GM12872 (cell line): Measurements from ENCODE around the gene TBC1D25.

ENCODE experiments used
- CTCF ChIP-seq: IDR thresholded peaks from 3 replicates; pipeline ENCODE4 v1.5.1; 2011; ENCODE audit warnings: low read depth, mild to moderate bottlenecking, low read length, moderate library complexity; ENCODE audit not compliant: insufficient read depth

Gene TBC1D25

GRCh38 chrX:48580662-48581061, 41.1 kb downstream of the TBC1D25 start:
- TF ChIP-seq CTCF, result no peak

DNA sequence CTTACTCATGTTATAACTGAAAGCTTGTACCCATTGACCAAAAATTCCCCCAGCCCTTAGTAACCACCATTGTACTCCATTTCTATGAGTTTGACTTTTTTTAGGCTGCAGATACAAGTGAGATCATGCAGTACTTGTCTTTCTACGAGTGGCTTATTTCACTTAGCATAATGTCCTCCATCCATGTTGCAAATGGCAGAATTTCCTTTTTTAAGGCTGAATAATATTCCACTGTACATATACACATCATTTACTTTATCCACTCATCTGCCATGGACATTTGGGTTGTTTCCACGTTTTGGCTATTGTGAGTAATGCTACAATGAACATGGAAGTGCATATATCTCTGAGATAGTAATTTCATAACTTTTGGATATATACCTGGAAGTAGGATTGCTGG, 45.2 kb downstream of the TBC1D25 start:
- no peak for TF ChIP-seq CTCF

- no peak for TF ChIP-seq CTCF
Measured at GRCh38 chrX:48589482-48590162, 50.1 kb downstream of the TBC1D25 start.

GRCh38 chrX:48590203-48591103, 50.9 kb downstream of the TBC1D25 start:
- no peak for TF ChIP-seq CTCF

- TF ChIP-seq CTCF, result no peak
Measured at GRCh38 chrX:48591255-48591791, 51.8 kb downstream of the TBC1D25 start.

DNA sequence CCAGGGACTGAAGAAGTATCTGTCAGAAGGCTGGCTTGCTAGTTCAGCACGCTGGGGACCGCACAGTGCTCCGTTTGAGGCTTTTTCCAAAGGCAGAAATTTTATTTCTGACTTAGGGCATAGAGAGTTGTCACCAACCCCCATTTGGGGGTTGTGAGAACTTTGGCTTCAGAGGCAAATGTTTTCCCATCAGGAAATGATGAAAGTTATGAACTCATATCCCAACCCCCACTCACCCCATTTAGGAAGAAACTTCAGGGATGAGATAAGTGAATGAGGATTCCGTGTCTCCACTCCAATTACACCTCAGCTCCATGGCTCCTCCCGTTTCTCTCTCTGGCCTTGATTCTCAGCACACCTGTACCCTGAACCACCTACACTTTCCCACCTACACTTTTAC, 53.5 kb downstream of the TBC1D25 start:
- TF ChIP-seq CTCF, result no peak

GRCh38 chrX:48595929-48596328, 56.4 kb downstream of the TBC1D25 start:
- TF ChIP-seq CTCF, result no peak
